ENCODE measurements around the gene DNM2.

Gene DNM2

GRCh38 chr19:10800488-10800887 is 82.6 kb downstream of the DNM2 start:
- no peaks in the 10 kb centered on the region for H3K27me3 ChIP-seq (ENCODE audit: control insufficient read depth, low read length)
- no peaks in the 10 kb centered on the region for H3F3A ChIP-seq (ENCODE audit: control insufficient read depth, insufficient read depth)
- no peak overlapping the region for H3K4me2 ChIP-seq (ENCODE audit: low read length)
- H3K9me3 ChIP-seq (ENCODE audit: control insufficient read depth, insufficient read depth, low read length), result no peaks in the 10 kb centered on the region
- no peak overlapping the region for H3K27ac ChIP-seq (ENCODE audit: low read depth, low read length)
- H3K36me3 ChIP-seq (ENCODE audit: control insufficient read depth, low read length), result peaks cover 58% of the 10 kb centered on the region
- no peak for TF ChIP-seq CTCF (IDR thresholded peaks at IDR 0.05; ENCODE audit: low read depth, low read length, poor library complexity, severe bottlenecking)
- no peak for TF ChIP-seq EZH2phosphoT487 (IDR thresholded peaks at IDR 0.05; ENCODE audit: borderline replicate concordance, low read length)
- no peak overlapping the region for H3K4me3 ChIP-seq (ENCODE audit: low read length)
- H4K20me1 ChIP-seq (ENCODE audit: control insufficient read depth, insufficient read depth, low read depth, low read length), result no peaks in the 10 kb centered on the region
- no peaks in the 10 kb centered on the region for H3K4me1 ChIP-seq (ENCODE audit: control insufficient read depth, low read length)
- H3K9me2 ChIP-seq (replicated peaks; ENCODE audit: control insufficient read depth, low read length), result no peaks in the 10 kb centered on the region
- no peaks in the 10 kb centered on the region for H3K79me2 ChIP-seq (ENCODE audit: control insufficient read depth, low read length)

DNA sequence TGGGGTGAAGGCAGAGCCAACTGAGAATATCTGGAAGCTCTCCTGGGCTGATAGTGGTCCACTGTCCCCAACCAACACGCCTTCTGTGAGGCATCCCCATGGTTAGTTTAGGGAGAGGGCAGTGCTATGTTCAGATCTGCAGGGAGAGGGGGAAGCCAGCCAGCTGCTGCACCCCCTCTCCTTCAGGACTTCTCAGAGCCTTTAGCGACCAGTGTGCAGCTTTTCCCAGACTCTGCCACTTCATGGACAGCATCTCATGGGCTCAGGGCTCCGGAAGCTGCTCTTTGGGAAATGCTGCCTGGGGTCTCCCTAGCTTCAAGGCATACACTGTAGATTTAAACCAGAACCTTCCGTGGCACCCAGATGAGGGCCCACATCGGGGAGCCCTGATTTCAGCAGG is 84.6 kb downstream of the DNM2 start:
- Histone ChIP-seq H3K4me2 (ENCODE audit: low read length) (no peak overlapping the region), H4K20me1 (ENCODE audit: control insufficient read depth, insufficient read depth, low read depth, low read length) (no peaks in the 10 kb centered on the region), H3K4me1 (ENCODE audit: control insufficient read depth, low read length) (no peaks in the 10 kb centered on the region), H3F3A (ENCODE audit: control insufficient read depth, insufficient read depth) (no peaks in the 10 kb centered on the region), H3K9me3 (ENCODE audit: control insufficient read depth, insufficient read depth, low read length) (no peaks in the 10 kb centered on the region), H3K27me3 (ENCODE audit: control insufficient read depth, low read length) (no peaks in the 10 kb centered on the region), H3K4me3 (ENCODE audit: low read length) (no peak overlapping the region), H3K36me3 (ENCODE audit: control insufficient read depth, low read length) (peaks cover 41% of the 10 kb centered on the region), H3K27ac (ENCODE audit: low read depth, low read length) (no peak overlapping the region), H3K79me2 (ENCODE audit: control insufficient read depth, low read length) (no peaks in the 10 kb centered on the region), H3K9me2 (replicated peaks; ENCODE audit: control insufficient read depth, low read length) (no peaks in the 10 kb centered on the region)
- no peak for TF ChIP-seq EZH2phosphoT487 (IDR thresholded peaks at IDR 0.05; ENCODE audit: borderline replicate concordance, low read length)
- no peak for TF ChIP-seq CTCF (IDR thresholded peaks at IDR 0.05; ENCODE audit: low read depth, low read length, poor library complexity, severe bottlenecking)

DNA sequence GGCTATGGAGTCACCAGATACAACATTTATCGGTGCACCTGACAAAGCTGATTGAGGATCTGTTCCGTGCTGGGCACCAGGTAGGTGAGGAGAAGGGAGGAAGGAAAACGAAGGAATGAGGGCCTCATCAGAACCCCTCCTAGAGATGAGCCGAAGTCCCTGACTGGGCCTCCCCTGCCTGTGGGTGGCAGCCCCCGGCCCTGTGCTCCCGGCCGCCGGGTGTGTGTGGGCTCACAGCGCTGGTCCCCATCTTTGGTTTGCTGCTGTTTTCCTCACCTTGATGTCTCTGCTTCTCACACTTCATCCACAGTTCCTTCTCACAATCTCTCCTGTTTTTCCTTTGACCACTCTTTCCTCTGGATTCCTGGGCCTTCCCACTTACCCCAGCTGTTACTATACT is 85.4 kb downstream of the DNM2 start:
- no peaks in the 10 kb centered on the region for H3K9me3 ChIP-seq (ENCODE audit: control insufficient read depth, insufficient read depth, low read length)
- H3F3A ChIP-seq (ENCODE audit: control insufficient read depth, insufficient read depth), result no peaks in the 10 kb centered on the region
- H3K36me3 ChIP-seq (ENCODE audit: control insufficient read depth, low read length), result peaks cover 35% of the 10 kb centered on the region
- H3K9me2 ChIP-seq (replicated peaks; ENCODE audit: control insufficient read depth, low read length), result no peaks in the 10 kb centered on the region
- H3K4me2 ChIP-seq (ENCODE audit: low read length), result no peak overlapping the region
- H4K20me1 ChIP-seq (ENCODE audit: control insufficient read depth, insufficient read depth, low read depth, low read length), result no peaks in the 10 kb centered on the region
- H3K27me3 ChIP-seq (ENCODE audit: control insufficient read depth, low read length), result no peaks in the 10 kb centered on the region
- H3K27ac ChIP-seq (ENCODE audit: low read depth, low read length), result no peak overlapping the region
- no peaks in the 10 kb centered on the region for H3K4me1 ChIP-seq (ENCODE audit: control insufficient read depth, low read length)
- H3K4me3 ChIP-seq (ENCODE audit: low read length), result no peak overlapping the region
- H3K79me2 ChIP-seq (ENCODE audit: control insufficient read depth, low read length), result no peaks in the 10 kb centered on the region
- TF ChIP-seq CTCF (IDR thresholded peaks at IDR 0.05; ENCODE audit: low read depth, low read length, poor library complexity, severe bottlenecking), result no peak
- TF ChIP-seq EZH2phosphoT487 (IDR thresholded peaks at IDR 0.05; ENCODE audit: borderline replicate concordance, low read length), result no peak
